Activated CD4-positive, CD25-positive, alpha-beta regulatory T cell treated with anti-CD3 and anti-CD28 coated beads, Interleukin-2, amount 50 U/mL, for 16 hours (primary cell): ENCODE measurements around the gene RUVBL1.
A peak's percentile ranks its signal among the peaks of the same experiment; 100 is the strongest.

Experiments
- DNase-seq: peaks from one replicate; pipeline ENCODE4 v3.0.0-alpha.2; 2020; ENCODE audit warnings: low read depth, low spot score

RUVBL1 gene

GRCh38 chr3:128083396-128083795, 40.2 kb downstream of the RUVBL1 start:
- no peak for DNase-seq

GRCh38 chr3:128082546-128082945, 41.1 kb downstream of the RUVBL1 start:
- DNase-seq: no peak

DNA sequence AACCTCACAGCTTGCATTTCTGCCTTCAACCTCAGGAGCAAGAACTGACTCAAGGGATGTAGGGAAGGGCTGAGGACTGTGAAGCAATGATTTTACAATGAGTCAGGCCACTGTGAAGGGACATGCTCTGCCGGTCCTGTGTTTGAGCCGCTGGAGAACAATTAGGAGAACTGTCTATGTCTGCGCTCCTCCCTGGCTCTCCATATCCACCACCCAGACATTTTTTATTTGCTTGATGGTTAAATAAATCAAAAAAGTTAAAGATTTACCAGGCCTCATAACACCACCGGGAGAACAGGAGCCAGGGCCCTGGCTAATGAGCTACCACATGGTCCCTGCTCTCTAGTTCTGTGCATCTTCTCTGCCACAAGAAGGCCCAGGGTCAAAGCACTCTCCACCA, 41.8 kb downstream of the RUVBL1 start:
- DNase-seq: no peak

GRCh38 chr3:128081226-128081625, 42.4 kb downstream of the RUVBL1 start:
- no peak for DNase-seq

DNA sequence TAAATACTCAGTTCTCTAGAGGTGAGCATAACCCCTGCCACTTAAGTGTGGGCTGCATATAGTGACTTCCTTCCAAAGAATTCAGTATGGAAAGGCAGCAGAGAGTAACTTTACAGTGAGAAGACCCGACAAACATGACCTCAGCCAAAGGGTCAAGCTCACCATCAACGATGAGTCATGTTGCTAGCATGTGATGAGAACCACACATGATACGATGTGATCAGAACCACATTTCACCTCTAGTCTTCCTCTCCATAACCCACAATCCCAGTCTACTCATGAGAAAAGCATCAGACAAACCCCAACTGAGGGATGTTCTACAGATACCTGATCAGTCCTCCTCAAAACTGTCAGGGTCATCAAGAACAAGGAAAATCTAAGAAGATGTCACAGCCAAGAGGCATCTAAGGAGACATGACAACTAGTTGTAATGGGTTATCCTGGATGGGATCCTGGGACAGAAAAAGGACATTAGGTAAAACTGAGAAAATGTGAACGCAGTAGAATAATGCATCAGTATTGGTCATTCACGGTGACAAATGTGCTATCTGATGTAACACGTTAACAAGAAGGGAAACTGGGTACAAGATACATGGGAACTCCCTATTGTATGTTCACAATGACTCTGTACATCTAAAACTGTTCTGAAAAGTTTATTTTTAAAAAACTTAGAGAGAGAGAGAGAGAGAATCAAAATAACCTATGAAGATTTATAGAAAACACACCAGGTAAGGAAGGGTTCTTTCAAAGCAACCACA, 43.1 kb downstream of the RUVBL1 start:
- no peak for DNase-seq

DNA sequence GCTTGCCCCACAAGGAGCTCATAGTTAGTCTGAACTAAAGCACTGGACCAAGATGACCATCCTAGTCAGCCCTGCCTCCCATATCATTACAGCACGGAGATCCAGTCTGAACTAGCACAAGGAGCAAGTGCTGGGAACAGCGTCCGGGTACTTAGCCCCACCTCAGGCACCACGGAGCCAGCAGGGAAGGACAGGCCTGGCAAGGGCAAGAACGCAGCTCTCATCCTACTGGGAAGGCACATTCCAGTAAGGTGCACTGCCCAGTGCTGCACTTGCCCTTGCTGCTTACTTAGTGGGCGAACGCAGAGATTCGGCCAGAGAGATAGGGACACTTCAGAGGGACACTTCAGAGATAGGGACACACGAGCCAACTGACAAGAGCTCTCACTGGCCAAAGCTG, 43.8 kb downstream of the RUVBL1 start:
- no peak for DNase-seq

DNA sequence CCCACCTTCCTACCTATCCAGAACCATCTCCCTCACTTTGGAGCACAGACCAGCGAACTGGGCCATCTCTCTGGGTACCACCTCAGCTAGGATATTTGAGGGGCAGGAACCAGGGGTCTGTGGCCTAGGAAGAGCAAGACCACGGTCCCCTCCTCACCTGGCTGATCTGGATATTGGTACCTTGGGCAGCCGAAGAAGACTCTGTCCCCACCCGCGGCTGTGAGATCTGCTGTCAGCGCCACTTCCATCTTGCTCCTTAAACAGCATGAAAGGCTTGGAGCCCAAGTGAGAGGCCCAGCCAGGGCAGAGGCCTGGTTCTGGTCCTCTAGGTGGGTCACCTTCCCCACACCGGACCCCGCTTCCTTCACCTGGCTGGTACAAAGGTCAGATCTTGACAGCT, 44.7 kb downstream of the RUVBL1 start:
- DNase-seq: no peak

GRCh38 chr3:128078322-128078721, 45.3 kb downstream of the RUVBL1 start:
- no peak for DNase-seq

DNA sequence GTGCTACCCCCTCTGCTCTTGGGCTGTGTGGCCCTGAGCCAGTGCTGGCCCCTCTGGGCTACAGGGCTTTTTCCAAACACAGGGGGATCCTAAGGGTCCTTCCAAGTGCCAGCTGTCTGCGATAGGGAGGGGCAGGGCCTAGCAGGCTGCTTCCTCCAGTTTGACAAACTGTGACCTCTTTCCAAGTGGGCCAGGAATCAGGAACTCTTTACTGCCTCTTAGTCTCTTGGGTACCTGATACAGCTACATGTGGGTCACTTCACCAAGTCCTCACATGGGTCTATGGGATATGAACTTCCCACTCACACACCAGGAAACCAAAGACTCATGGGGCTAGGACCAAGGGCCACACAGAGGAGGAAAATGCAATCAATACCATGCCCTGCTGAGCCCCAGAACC, 45.9 kb downstream of the RUVBL1 start:
- DNase-seq: no peak

DNA sequence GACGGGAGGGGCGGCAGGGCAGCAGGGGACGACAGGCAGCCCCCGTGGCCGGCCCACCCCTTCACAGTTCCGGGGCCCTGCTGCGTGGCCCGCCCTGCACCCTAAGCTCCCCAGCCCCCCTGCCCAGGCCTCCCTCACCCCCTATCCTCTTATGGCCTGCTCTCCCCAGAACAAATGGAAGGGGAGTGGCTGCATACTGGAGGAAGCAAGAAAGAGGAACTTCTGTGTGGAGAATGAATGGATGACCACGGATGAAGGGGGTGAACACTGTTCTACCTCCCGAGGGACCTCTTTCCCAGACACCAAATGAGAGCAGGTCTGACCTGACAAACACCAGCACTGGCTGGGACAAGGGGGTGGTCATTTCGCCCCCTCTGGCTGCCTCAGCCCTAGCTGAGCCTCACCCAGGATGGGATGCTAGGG, 46.4 kb downstream of the RUVBL1 start:
- no peak for DNase-seq

- DNase-seq: no peak
Measured at GRCh38 chr3:128076483-128077201, 47.0 kb downstream of the RUVBL1 start.

GRCh38 chr3:128075522-128076482, 47.8 kb downstream of the RUVBL1 start:
- peak; percentile 72 for DNase-seq

GRCh38 chr3:128074851-128075521, 48.6 kb downstream of the RUVBL1 start:
- no peak for DNase-seq

GRCh38 chr3:128073807-128074206, 49.8 kb downstream of the RUVBL1 start:
- DNase-seq: no peak

DNA sequence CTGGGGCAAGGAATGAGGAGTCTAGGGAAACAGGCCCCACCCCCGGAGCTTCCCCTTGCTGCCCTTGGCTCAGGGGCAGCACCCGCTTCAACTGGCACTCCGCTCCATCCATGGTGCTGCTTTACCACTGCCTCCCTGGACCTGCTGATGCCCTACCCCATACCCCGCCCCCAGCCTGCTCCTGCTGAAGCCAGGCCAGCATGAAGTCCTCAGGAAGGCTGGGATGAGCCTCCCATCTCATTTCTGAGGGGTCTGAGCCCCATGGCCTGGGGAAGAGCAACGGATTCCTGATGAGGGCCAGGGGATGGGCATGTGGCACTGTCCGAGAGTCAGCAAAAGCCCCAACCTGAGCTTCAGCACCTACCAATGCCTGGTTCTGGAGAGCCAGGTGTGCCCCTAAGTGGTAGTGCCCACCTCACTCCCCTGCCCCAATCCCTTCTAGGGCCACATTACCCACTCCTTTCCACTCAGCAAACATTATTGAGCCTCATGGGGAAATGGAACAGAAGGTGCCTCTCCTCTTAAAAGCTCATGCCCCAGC, 50.4 kb downstream of the RUVBL1 start:
- no peak for DNase-seq

- DNase-seq: no peak
Measured at GRCh38 chr3:128072454-128073184, 51.0 kb downstream of the RUVBL1 start.

- DNase-seq: no peak
Measured at GRCh38 chr3:128071771-128072453, 51.7 kb downstream of the RUVBL1 start.

DNA sequence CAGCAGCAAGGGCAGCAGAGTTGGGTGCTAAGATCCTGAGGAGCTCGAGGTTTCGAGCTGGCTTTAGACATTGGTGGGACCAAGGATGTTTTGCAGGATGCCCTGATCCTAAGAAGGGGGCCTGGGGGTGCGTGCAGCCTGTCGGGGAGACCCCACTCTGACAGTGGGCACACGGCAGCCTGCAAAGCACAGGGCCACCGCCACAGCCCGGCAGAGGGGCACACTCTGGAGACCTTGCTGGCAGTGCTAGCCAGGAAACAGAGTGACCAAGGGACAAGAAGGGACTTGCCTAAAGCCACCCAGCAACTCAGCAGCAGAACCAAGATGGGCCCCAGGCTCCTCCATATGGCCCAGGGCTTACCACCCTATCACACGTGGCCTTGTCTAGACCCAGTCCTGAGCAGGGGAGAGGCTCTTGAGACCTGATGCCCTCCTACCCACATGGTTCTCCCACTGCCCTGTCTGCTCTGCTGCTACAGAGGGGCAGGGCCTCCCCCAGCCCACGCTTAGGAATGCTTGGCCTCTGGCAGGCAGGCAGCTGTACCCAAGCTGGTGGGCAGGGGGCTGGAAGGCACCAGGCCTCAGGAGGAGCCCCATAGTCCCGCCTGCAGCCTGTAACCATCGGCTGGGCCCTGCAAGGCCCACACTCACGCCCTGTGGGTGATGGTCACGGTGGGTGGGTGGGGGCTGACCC, 52.6 kb downstream of the RUVBL1 start:
- DNase-seq: no peak

DNA sequence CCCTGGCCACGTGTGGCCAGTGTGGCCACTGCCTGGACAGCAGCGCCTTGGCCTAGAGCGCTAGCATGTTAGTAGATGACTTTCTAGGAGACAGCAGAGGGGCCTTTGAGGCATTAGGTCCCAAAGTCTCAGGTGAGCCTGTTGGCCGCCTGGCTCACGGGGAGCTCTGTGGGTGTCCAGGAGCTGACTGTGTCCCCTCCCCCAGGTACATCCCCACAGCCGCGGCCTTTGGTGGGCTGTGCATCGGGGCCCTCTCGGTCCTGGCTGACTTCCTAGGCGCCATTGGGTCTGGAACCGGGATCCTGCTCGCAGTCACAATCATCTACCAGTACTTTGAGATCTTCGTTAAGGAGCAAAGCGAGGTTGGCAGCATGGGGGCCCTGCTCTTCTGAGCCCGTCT, 54.3 kb downstream of the RUVBL1 start:
- DNase-seq: no peak
